Measurements from ENCODE around the gene COTL1. TPM values are rescaled to one million over a fixed set of nuclear protein-coding genes. Genes with fewer than 3 reads are reported as not detected.
A peak's percentile ranks its signal among the peaks of the same experiment; 100 is the strongest.

The COTL1 gene
- total and polyA plus RNA-seq, 2 donors from 2014 or later: 122 to 136 TPM

DNA sequence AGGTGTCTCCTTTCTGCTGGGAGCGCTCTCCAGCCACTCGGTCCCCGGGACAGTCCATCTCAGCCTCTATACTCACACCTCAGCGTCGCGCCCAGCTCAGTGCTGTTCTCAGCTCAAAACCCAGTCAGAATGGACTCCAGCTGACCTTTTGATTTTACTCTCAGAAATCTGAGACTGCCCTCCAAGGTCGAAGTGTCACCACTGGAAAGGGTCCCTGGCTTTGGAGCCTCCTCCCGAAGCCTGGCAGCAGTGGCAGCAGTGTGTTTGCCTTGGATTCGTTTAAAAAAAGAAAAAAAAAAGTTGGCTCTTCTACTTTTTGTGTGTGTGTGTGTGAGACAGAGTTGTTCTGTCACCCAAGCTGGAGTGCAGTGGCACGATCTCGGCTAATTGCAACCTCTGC is 40.8 kb upstream of the COTL1 start:
- H3K4me3 ChIP-seq (ENCODE audit: low read length in 3 of 3): no peak overlapping the region
- TF ChIP-seq, protein P1, sequence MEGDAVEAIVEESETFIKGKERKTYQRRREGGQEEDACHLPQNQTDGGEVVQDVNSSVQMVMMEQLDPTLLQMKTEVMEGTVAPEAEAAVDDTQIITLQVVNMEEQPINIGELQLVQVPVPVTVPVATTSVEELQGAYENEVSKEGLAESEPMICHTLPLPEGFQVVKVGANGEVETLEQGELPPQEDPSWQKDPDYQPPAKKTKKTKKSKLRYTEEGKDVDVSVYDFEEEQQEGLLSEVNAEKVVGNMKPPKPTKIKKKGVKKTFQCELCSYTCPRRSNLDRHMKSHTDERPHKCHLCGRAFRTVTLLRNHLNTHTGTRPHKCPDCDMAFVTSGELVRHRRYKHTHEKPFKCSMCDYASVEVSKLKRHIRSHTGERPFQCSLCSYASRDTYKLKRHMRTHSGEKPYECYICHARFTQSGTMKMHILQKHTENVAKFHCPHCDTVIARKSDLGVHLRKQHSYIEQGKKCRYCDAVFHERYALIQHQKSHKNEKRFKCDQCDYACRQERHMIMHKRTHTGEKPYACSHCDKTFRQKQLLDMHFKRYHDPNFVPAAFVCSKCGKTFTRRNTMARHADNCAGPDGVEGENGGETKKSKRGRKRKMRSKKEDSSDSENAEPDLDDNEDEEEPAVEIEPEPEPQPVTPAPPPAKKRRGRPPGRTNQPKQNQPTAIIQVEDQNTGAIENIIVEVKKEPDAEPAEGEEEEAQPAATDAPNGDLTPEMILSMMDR (IDR thresholded peaks at IDR 0.05; ENCODE audit: borderline replicate concordance, extremely low read depth, insufficient read depth): no peak
- DNase-seq: peak in 1 of 5 donors; percentile 23
- no peaks in the 10 kb centered on the region for H3K9me3 ChIP-seq (ENCODE audit: control insufficient read depth in 2 of 3, insufficient read depth in 1 of 3, low read length in 3 of 3)
- H3K27me3 ChIP-seq (ENCODE audit: control insufficient read depth, insufficient read depth, low read length): no peaks in the 10 kb centered on the region
- no peaks in the 10 kb centered on the region for H3K4me1 ChIP-seq (ENCODE audit: control insufficient read depth in 2 of 3, insufficient read depth in 2 of 3, low read depth in 1 of 3, low read length in 3 of 3)
- H3K9ac ChIP-seq (ENCODE audit: low read length in 3 of 3): no peak overlapping the region
- peaks cover 2 to 70% (median 40%) of the 10 kb centered on the region in 3 donors for H3K36me3 ChIP-seq (ENCODE audit: control insufficient read depth in 2 of 3, insufficient read depth in 3 of 3, low read length in 3 of 3)
- H3K27ac ChIP-seq (ENCODE audit: low read depth in 2 of 2, low read length in 2 of 2): no peak overlapping the region
- intact Hi-C loops (cut with DNase I): no loop called here
- no peak for FAIRE-seq

DNA sequence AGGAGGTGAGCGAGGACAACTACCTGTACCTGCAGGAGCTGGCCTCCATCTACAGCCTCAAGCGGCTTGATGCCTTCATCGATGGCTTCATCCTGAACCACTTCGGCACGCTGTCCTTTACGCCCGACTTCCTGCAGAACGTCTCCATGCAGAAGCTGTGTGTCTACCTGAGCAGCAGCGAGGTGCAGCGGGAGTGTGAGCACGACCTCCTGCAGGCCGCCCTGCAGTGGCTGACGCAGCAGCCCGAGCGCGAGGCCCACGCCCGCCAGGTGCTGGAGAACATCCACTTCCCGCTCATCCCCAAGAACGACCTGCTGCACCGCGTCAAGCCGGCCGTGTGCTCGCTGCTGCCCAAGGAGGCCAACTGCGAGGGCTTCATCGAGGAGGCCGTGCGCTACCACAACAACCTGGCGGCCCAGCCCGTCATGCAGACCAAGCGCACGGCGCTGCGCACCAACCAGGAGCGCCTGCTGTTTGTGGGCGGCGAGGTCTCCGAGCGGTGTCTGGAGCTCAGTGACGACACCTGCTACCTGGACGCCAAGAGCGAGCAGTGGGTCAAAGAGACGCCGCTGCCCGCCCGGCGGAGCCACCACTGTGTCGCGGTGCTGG is 39.5 kb upstream of the COTL1 start:
- H3K27ac ChIP-seq (ENCODE audit: low read depth in 2 of 2, low read length in 2 of 2): no peak overlapping the region
- H3K36me3 ChIP-seq (ENCODE audit: control insufficient read depth in 2 of 3, insufficient read depth in 3 of 3, low read length in 3 of 3): peaks cover 2 to 67% (median 38%) of the 10 kb centered on the region in 3 donors
- H3K9me3 ChIP-seq (ENCODE audit: control insufficient read depth in 2 of 3, insufficient read depth in 1 of 3, low read length in 3 of 3): no peaks in the 10 kb centered on the region
- no peaks in the 10 kb centered on the region for H3K4me1 ChIP-seq (ENCODE audit: control insufficient read depth in 2 of 3, insufficient read depth in 2 of 3, low read depth in 1 of 3, low read length in 3 of 3)
- DNase-seq (peak in 1 of 5 donors; percentile 66), FAIRE-seq (no peak)
- intact Hi-C loops (cut with DNase I): no loop called here
- no peak overlapping the region for H3K4me3 ChIP-seq (ENCODE audit: low read length in 3 of 3)
- no peak overlapping the region for H3K9ac ChIP-seq (ENCODE audit: low read length in 3 of 3)
- no peaks in the 10 kb centered on the region for H3K27me3 ChIP-seq (ENCODE audit: control insufficient read depth, insufficient read depth, low read length)
- TF ChIP-seq, protein P1 (IDR thresholded peaks at IDR 0.05; ENCODE audit: borderline replicate concordance, extremely low read depth, insufficient read depth): no peak

DNA sequence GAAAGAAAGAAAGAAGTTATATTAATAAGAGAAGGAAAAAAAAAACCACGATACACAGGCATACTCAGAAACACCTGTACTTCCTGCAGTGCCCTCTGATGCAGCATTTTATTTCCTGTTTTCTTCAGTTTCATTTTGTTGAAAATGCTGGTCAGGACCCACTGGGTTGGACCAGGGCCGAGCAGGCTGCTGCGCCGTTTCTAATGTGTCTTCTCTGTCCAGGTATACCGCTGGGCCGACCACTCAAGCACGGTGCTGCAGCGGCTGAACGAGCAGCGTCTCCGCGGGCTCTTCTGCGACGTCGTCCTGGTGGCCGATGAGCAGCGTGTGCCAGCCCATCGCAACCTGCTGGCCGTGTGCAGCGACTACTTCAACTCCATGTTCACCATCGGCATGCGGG is 38.8 kb upstream of the COTL1 start:
- no peaks in the 10 kb centered on the region for H3K9me3 ChIP-seq (ENCODE audit: control insufficient read depth in 2 of 3, insufficient read depth in 1 of 3, low read length in 3 of 3)
- peaks cover 2 to 62% (median 32%) of the 10 kb centered on the region in 3 donors for H3K36me3 ChIP-seq (ENCODE audit: control insufficient read depth in 2 of 3, insufficient read depth in 3 of 3, low read length in 3 of 3)
- no peak overlapping the region for H3K27ac ChIP-seq (ENCODE audit: low read depth in 2 of 2, low read length in 2 of 2)
- no peak for FAIRE-seq
- no peak overlapping the region for H3K4me3 ChIP-seq (ENCODE audit: low read length in 3 of 3)
- TF ChIP-seq, protein P1 (IDR thresholded peaks at IDR 0.05; ENCODE audit: borderline replicate concordance, extremely low read depth, insufficient read depth): no peak
- H3K4me1 ChIP-seq (ENCODE audit: control insufficient read depth in 2 of 3, insufficient read depth in 2 of 3, low read depth in 1 of 3, low read length in 3 of 3): no peaks in the 10 kb centered on the region
- peak in 1 of 5 donors; percentile 57 for DNase-seq
- no peak overlapping the region for H3K9ac ChIP-seq (ENCODE audit: low read length in 3 of 3)
- intact Hi-C loops (cut with DNase I): no loop called here
- no peaks in the 10 kb centered on the region for H3K27me3 ChIP-seq (ENCODE audit: control insufficient read depth, insufficient read depth, low read length)

DNA sequence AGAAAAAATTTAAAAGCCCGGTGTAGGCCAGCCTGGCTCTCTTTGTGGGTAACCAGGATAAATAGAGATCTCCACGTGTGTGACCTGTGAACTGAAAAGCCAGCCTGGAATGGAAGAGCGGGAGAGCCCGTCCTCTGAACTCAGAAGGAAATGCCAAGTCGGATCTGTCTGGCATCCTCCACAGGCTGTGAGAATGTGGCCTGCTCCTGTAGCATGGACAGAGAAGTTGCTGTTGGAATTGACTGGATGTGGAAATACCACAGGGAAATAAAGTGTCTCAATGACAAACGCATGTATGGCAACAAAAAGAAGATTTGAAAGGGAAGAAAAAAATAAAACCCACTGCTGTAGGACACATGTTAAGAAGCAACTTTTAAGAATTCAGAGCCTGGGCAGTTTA is 37.1 kb upstream of the COTL1 start:
- Histone ChIP-seq H3K4me1 (ENCODE audit: control insufficient read depth in 2 of 3, insufficient read depth in 2 of 3, low read depth in 1 of 3, low read length in 3 of 3) (peaks cover 0 to 2% (median 0%) of the 10 kb centered on the region in 3 donors), H3K9ac (ENCODE audit: low read length in 3 of 3) (no peak overlapping the region), H3K4me3 (ENCODE audit: low read length in 3 of 3) (no peak overlapping the region), H3K9me3 (ENCODE audit: control insufficient read depth in 2 of 3, insufficient read depth in 1 of 3, low read length in 3 of 3) (no peaks in the 10 kb centered on the region), H3K36me3 (ENCODE audit: control insufficient read depth in 2 of 3, insufficient read depth in 3 of 3, low read length in 3 of 3) (peaks cover 2 to 52% (median 24%) of the 10 kb centered on the region in 3 donors), H3K27me3 (ENCODE audit: control insufficient read depth, insufficient read depth, low read length) (no peaks in the 10 kb centered on the region), H3K27ac (ENCODE audit: low read depth in 2 of 2, low read length in 2 of 2) (no peak overlapping the region)
- DNase-seq: no peak
- no peak for FAIRE-seq
- intact Hi-C loops (cut with DNase I): no loop called here
- TF ChIP-seq, protein P1 (IDR thresholded peaks at IDR 0.05; ENCODE audit: borderline replicate concordance, extremely low read depth, insufficient read depth): no peak

Measured in kidney (tissue), 14 donors.